ENCODE results near the gene HORMAD2. TPM values are rescaled to one million over a fixed set of nuclear protein-coding genes. Genes with fewer than 3 reads are reported as not detected.

Gene HORMAD2
- total and polyA plus RNA-seq, 2 donors (not counting 1 experiment from before 2014, with no cell fraction given) = not detected

DNA sequence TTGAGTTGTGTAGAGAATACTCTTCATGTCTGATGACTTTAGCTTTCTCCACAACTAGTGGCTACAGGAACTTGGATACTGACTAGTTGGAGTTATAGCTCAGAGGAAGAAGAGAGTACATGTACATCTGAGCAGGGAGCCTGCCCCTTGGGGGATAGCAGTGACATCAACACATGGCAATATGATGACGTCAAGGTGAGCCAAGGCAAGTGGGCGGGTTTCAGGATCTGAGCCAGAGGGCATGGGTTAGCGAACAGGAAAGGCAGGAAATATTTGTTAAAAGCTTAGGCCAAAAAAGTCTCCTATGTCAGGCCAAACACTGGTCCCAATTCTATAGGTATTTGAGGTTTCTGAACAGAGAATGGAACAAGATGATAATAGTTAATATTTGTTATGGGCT, 42.0 kb upstream of the HORMAD2 start:
- Histone ChIP-seq H3K4me2 (replicated peaks; ENCODE audit: low read depth, low read length, poor library complexity, severe bottlenecking) (no peak overlapping the region), H3K36me3 (replicated peaks in 1 of 2; ENCODE audit: control extremely low read depth in 1 of 2, control insufficient read depth in 1 of 2, extremely low read depth in 1 of 2, insufficient read depth in 2 of 2, low read length in 1 of 2) (no peaks in the 10 kb centered on the region), H3K27me3 (replicated peaks in 1 of 4; ENCODE audit: control extremely low read depth in 1 of 4, control insufficient read depth in 3 of 4, insufficient read depth in 4 of 4, low read length in 3 of 4) (no peaks in the 10 kb centered on the region), H3K9me3 (ENCODE audit: control extremely low read depth in 1 of 3, control insufficient read depth in 2 of 3, insufficient read depth in 1 of 3, low read length in 2 of 3) (no peaks in the 10 kb centered on the region), H3K27ac (ENCODE audit: low read length in 2 of 2) (no peak overlapping the region), H3K79me2 (ENCODE audit: control insufficient read depth, insufficient read depth, low read length) (no peaks in the 10 kb centered on the region), H3K4me3 (ENCODE audit: control extremely low read depth in 1 of 5, extremely low read depth in 1 of 5, insufficient read depth in 1 of 5, low read depth in 2 of 5, low read length in 4 of 5) (no peak overlapping the region), H2AFZ (ENCODE audit: insufficient read depth, low read depth, low read length, poor library complexity, severe bottlenecking) (no peak overlapping the region), H3K4me1 (ENCODE audit: control insufficient read depth in 2 of 2, insufficient read depth in 2 of 2, low read length in 2 of 2) (no peaks in the 10 kb centered on the region), H3K9ac (ENCODE audit: low read length) (no peak overlapping the region), H4K20me1 (ENCODE audit: control insufficient read depth, insufficient read depth, low read length, poor library complexity, severe bottlenecking) (no peaks in the 10 kb centered on the region)
- WGBS (ENCODE audit: insufficient coverage) = 88% methylated on average over 2 of the region's 3 CpGs
- no peak overlapping the region for H3K27ac Mint-ChIP-seq
- TF ChIP-seq, protein P1, sequence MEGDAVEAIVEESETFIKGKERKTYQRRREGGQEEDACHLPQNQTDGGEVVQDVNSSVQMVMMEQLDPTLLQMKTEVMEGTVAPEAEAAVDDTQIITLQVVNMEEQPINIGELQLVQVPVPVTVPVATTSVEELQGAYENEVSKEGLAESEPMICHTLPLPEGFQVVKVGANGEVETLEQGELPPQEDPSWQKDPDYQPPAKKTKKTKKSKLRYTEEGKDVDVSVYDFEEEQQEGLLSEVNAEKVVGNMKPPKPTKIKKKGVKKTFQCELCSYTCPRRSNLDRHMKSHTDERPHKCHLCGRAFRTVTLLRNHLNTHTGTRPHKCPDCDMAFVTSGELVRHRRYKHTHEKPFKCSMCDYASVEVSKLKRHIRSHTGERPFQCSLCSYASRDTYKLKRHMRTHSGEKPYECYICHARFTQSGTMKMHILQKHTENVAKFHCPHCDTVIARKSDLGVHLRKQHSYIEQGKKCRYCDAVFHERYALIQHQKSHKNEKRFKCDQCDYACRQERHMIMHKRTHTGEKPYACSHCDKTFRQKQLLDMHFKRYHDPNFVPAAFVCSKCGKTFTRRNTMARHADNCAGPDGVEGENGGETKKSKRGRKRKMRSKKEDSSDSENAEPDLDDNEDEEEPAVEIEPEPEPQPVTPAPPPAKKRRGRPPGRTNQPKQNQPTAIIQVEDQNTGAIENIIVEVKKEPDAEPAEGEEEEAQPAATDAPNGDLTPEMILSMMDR (IDR thresholded peaks at IDR 0.05) = no peak
- TF ChIP-seq EZH2 (IDR thresholded peaks at IDR 0.05; ENCODE audit: borderline replicate concordance, insufficient read depth, low read depth, low read length, poor library complexity, severe bottlenecking) = no peak
- DNase-seq (no peak), ATAC-seq (ENCODE audit: low read depth) (no peak)
- no peaks in the 10 kb centered on the region for H3K9me3 Mint-ChIP-seq (ENCODE audit: insufficient read depth)
- ChIA-PET POLR2A (no interaction called here), CTCF (interaction anchor here (0.6 to 1.7 kb wide), 2 partner anchors 33 to 302 kb away, joined by 3 to 4 read pairs; no protein-coding TSS in a partner anchor)
- H3K4me3 Mint-ChIP-seq = no peak overlapping the region
- H3K27me3 Mint-ChIP-seq = peaks cover 3% of the 10 kb centered on the region
- intact Hi-C loops (cut with micrococcal nuclease) = no loop called here
- H3K4me1 Mint-ChIP-seq = no peaks in the 10 kb centered on the region

DNA sequence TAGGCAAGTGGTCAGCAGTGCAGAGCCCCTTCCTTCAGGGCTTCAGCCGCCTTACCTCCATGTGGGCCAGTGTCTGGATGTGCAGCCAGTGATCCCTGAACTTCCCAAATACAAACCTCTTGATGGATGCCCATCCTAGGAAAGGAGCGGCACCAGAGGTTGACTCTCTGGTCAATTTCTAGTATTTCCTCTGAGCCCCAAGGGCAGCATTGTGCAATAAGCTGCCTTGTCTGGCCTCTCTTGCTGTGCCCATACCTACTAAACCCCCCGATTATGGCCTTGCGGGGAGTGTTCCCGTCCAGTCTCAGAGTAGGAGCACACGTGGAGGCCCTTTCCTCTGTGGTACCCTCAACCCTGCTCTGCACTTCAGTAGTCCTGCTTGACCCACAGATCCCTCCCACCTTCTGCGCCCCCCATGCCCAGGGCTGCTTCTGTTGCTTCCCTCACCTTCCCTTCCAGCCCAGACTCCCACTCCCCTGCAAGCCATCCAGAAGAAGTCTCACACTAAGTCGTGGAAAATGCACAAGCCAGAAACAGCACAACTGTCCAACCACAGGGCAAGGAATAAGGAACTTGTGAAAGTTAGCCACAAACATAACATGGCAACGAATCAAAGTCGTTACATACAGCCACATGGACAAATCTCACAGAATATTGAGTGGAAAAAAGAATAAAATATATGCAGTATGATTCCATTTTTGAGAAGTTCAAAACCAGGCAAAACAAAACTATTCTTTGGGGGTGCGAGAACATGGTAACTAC, 39.6 kb upstream of the HORMAD2 start:
- peaks cover 3% of the 10 kb centered on the region for H3K27me3 Mint-ChIP-seq
- no peaks in the 10 kb centered on the region for H3K36me3 ChIP-seq (replicated peaks in 1 of 2; ENCODE audit: control extremely low read depth in 1 of 2, control insufficient read depth in 1 of 2, extremely low read depth in 1 of 2, insufficient read depth in 2 of 2, low read length in 1 of 2)
- no peak overlapping the region for H3K27ac ChIP-seq (ENCODE audit: low read length in 2 of 2)
- H3K4me3 Mint-ChIP-seq = no peak overlapping the region
- ChIA-PET POLR2A (no interaction called here), CTCF (no interaction called here)
- WGBS (ENCODE audit: insufficient coverage) = 95% methylated on average over 8 of the region's 11 CpGs
- intact Hi-C loops (cut with micrococcal nuclease) = no loop called here
- H3K27me3 ChIP-seq (replicated peaks in 1 of 4; ENCODE audit: control extremely low read depth in 1 of 4, control insufficient read depth in 3 of 4, insufficient read depth in 4 of 4, low read length in 3 of 4) = no peaks in the 10 kb centered on the region
- no peak for ATAC-seq (ENCODE audit: low read depth)
- H3K9ac ChIP-seq (ENCODE audit: low read length) = no peak overlapping the region
- H3K4me3 ChIP-seq (ENCODE audit: control extremely low read depth in 1 of 5, extremely low read depth in 1 of 5, insufficient read depth in 1 of 5, low read depth in 2 of 5, low read length in 4 of 5) = no peak overlapping the region
- no peaks in the 10 kb centered on the region for H3K4me1 Mint-ChIP-seq
- no peak for DNase-seq
- H3K4me2 ChIP-seq (replicated peaks; ENCODE audit: low read depth, low read length, poor library complexity, severe bottlenecking) = no peak overlapping the region
- H3K4me1 ChIP-seq (ENCODE audit: control insufficient read depth in 2 of 2, insufficient read depth in 2 of 2, low read length in 2 of 2) = no peaks in the 10 kb centered on the region
- H4K20me1 ChIP-seq (ENCODE audit: control insufficient read depth, insufficient read depth, low read length, poor library complexity, severe bottlenecking) = no peaks in the 10 kb centered on the region
- no peak overlapping the region for H3K27ac Mint-ChIP-seq
- no peak overlapping the region for H2AFZ ChIP-seq (ENCODE audit: insufficient read depth, low read depth, low read length, poor library complexity, severe bottlenecking)
- no peaks in the 10 kb centered on the region for H3K9me3 ChIP-seq (ENCODE audit: control extremely low read depth in 1 of 3, control insufficient read depth in 2 of 3, insufficient read depth in 1 of 3, low read length in 2 of 3)
- TF ChIP-seq, protein P1 (IDR thresholded peaks at IDR 0.05) = no peak
- no peak for TF ChIP-seq EZH2 (IDR thresholded peaks at IDR 0.05; ENCODE audit: borderline replicate concordance, insufficient read depth, low read depth, low read length, poor library complexity, severe bottlenecking)
- no peaks in the 10 kb centered on the region for H3K9me3 Mint-ChIP-seq (ENCODE audit: insufficient read depth)
- H3K79me2 ChIP-seq (ENCODE audit: control insufficient read depth, insufficient read depth, low read length) = no peaks in the 10 kb centered on the region

All from B cell (primary cell).